GM12864 (cell line): ENCODE results near the gene ETV6.

Experiments
- DNase-seq: peaks from one replicate; pipeline ENCODE4 v3.0.0-alpha.2; 2011; ENCODE audit warnings: low read depth
- H3K4me3 ChIP-seq: 2 replicates; pipeline ENCODE4 v1.5.1; 2011; ENCODE audit warnings: mild to moderate bottlenecking, low read depth, low read length, control low read depth
- CTCF ChIP-seq: IDR thresholded peaks from 2 replicates; pipeline ENCODE4 v1.5.1; 2011; ENCODE audit warnings: low read depth, mild to moderate bottlenecking, moderate library complexity, low read length, control low read depth, inconsistent platforms; ENCODE audit errors: missing control alignments

The ETV6 gene

GRCh38 chr12:11666131-11667050, 16.9 kb downstream of the ETV6 start:
- no peak overlapping the region for H3K4me3 ChIP-seq
- DNase-seq: no peak
- no peak for TF ChIP-seq CTCF

DNA sequence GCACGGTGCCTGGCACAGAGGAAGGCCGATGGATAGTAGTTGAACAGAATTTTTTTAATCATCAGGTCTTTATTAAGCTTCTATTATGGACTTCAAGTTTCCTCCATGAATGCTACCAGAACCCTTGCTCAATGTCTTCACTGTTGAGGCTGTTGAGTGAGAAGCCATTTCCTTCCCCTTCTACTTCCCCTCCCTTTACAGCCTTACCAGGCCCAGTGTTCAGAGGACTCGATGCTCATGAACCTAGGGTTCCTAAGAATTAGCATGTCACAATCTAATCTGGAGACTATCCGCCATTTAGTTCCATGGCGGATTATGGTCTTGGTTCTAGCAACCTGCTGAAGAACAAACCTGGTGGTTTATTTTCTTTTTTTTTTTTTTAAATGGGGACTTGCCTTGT, 17.7 kb downstream of the ETV6 start:
- H3K4me3 ChIP-seq: no peak overlapping the region
- no peak for DNase-seq
- TF ChIP-seq CTCF: no peak

DNA sequence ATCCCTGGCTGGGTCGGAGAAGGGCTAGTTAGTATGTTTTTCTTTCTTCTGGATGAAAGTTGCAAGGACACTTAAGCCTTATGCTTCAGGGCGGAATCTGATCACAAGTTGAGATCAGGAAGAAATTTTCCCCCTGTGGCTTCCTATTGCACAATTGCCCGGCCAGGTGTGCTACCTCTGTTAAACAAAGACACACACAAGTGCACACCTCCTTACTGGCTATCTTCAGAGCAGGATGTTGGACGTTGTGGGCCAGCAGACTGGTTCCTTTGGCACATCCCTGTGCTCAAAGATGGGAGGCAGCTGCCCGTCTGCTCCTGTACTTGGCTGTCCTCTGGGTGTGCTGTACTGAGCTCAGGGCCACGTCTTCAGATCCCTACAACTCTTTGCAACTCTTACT, 19.1 kb downstream of the ETV6 start:
- no peak for DNase-seq
- H3K4me3 ChIP-seq: no peak overlapping the region
- TF ChIP-seq CTCF: no peak

DNA sequence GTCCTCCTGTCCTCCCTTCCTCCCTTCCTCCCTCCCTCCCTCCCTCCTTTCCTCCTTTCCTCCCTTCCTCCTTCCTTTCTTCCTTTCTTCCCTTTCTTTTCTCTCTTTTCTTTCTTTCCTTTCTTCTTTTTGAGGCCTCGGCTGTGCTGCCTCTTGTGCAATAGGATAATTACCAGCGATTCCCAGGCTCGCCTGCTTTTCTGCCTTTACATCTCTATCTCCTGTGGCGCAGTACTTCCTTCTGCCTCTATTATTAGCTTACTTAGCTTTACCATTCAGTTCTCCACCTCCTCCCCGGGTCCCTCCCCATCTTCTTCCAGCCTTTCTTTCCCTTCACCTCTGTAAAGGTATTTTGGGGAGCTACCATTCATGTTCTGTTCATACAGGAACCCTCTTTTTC, 19.9 kb downstream of the ETV6 start:
- H3K4me3 ChIP-seq: no peak overlapping the region
- no peak for DNase-seq

DNA sequence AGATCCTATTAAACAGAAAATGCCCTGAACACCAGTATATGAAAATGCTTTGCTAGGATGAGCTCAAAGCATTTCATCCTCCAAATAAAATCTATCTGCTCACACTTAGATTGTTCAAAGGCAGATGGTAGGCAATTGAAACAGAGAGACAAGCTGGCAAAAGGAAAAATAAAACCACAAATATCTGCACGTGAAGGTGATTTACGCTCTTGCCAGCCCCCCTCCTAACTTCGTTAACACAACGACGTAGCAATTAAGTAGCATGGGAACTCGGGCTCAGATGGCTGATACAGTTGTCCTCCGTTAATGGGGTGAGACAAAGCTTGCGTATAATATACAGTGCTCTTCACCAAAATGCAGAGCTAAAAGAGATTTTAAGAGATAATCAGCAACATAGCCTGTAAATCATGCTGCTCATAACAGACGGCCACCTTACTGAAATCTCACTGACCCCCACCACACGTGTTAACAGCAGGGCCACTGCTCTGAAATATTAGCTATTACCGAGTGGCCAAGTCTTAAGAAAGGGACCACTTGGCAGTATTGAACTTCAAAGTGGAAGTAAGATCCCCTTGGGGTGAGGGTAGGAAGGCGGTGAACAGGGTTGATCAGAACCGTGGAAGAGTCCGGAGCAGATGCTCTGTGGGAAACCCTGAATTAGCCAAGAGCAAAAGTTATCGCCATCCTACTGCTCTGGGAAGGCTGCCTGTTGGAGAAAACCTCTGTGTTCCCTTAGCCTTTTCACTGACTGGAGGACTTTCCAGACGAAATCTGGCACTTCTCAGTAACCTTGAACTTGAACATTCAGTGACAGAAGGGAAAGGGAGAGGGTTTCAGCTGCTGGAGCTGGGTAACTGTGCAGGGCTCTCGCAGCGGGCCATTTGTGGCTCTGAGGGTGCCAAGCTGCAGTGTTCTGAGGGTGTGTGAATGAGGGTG, 23.1 kb downstream of the ETV6 start:
- H3K4me3 ChIP-seq: no peak overlapping the region
- TF ChIP-seq CTCF: no peak
- DNase-seq: no peak

More for the DNA sequence above, 19.9 kb downstream of the ETV6 start:
- TF ChIP-seq CTCF: no peak

DNA sequence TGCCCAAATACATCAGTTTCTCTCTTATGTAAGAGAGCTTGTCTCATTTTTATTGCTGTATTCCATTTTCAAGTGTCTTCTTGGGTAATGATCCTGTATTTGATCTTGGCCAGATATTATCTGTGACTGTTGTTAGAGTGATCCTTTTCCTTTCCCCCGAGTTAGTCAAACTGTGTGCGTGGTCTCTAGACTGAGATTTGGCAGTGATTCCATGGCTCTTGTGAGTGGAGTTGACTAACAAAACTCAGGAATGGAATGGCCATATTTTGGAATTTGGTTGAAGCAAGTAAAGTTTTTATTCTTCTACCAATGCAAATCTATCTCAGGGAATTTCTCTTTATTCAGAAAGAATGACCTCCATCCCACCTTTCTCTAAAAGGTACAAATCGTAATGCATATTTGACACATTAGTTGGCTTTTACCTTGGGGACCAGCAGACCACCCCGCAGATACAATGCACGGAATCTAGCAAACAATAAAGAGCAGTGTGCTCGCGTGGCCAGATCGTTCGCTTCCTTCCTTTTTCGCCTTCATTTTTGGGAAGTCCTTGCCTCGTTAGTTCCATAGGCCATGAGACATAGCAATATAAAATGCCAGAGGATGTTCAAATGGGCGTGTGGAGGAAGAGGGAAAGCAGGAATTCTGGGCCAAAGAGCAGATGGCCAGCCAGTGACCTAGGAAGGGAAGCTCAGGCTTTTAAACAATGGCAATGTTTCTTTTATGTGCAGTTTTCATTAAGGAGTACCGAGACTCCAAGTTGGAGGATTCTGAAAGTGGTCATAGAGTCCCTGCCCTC, 24.4 kb downstream of the ETV6 start:
- H3K4me3 ChIP-seq: no peak overlapping the region
- no peak for DNase-seq
- TF ChIP-seq CTCF: no peak
